NCI-H446 (cell line): ENCODE data around the gene MRPL32.

ENCODE experiments used
- DNase-seq, 2 experiments: peaks; one replicate each; lab custom pipeline; 2025; lab: John Stamatoyannopoulos, UW

MRPL32 gene

GRCh38 chr7:42964849-42965805 is 33.0 kb downstream of the MRPL32 start:
- DNase-seq = no peak

DNA sequence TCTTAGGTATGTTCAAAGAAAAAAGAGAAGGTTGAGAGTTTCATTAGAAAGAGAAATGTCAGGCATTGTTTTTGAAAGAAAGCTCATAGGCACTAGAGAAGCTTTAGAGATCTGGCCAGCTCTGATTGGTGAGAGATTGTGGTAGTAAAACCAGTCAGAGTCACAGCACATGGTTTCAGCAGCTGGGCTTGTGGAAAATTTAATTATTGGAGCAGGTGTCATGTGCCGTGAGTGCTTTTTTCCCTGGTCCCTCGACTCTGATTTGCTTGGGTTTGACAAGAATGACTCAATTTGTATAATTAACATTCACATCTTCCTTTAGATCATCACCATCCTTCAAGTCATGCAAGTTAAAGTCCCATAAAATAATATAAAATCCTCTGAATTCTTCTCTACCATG is 35.2 kb downstream of the MRPL32 start:
- no peak for DNase-seq

GRCh38 chr7:42972699-42973500 is 40.7 kb downstream of the MRPL32 start:
- peak in 1 of 2 experiments; percentile 9 for DNase-seq

- no peak for DNase-seq
Measured at GRCh38 chr7:42976371-42976770, 44.2 kb downstream of the MRPL32 start.

DNA sequence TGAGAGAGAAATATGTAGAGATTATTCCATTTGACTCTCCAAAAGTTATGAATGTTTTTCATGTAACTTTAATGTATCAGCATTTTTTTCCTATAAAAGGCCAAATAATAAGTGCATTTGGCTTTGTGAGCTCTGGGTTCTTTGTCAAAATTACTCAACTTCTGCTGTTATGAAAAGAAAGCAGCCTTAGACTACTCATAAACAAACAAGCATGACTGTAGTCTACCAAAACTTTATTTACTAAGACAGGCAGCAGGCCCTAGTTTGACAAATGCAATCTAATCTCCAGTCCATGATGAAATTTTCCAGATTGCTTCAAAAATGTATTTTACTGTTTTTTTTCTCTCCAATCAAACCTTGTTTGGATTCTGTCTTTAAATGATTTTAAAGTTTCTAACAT is 46.3 kb downstream of the MRPL32 start:
- DNase-seq = no peak

DNA sequence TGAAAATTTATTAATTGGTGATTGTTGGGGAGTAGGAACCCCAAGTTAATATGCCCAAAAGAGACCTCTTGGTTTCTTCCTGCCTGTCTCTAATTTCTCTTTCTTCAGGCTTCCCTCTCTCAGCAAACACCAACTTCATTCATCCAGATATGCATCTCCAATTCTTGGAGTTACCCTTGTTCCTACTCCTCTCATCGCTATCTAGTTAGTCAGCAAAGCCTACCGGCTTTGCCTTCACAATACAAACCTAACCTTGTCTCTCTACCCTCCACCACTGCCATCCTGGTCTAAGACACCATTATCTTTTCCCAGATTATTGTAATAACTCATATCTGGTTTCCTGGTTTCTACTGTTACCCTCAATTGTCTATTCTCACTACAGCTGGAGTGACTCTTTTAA is 47.9 kb downstream of the MRPL32 start:
- no peak for DNase-seq

DNA sequence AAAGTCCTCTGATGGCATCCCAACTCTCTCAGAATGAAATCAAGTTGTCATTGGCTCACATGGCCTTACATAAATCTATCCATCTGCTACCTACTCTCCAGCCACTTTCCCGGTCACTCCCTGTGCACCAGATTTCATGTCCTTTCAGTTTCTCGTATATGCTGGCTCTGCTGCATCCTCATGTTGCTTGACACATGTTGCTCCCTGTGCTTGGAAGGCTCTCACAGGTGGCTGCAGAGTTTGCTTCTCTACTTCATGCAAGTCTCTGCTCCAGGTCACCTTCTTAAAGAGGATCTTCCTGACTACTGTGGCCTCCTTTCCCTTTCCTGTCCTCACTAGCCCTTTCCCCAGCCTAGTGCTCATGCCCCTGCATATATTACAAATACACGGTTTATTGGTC is 48.3 kb downstream of the MRPL32 start:
- no peak for DNase-seq

DNA sequence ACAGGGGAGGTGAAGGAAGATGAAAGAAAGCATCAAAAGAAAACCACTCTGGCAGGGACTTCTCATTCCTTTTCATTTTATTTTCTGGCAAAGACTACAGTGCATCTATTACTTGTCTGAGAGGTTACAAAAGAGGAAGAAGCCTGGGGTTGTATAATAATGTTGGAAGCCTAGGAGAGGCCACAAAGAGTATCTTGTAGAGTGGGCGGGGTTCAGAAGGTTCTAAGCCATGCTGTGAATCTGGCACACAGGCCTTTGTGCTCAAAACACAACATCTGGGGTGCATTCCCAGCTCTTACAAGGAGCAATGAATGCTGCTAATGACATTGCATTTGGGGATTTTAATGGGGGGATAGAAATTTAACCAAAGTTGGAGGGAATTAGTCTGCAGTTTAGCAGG is 49.4 kb downstream of the MRPL32 start:
- no peak for DNase-seq

DNA sequence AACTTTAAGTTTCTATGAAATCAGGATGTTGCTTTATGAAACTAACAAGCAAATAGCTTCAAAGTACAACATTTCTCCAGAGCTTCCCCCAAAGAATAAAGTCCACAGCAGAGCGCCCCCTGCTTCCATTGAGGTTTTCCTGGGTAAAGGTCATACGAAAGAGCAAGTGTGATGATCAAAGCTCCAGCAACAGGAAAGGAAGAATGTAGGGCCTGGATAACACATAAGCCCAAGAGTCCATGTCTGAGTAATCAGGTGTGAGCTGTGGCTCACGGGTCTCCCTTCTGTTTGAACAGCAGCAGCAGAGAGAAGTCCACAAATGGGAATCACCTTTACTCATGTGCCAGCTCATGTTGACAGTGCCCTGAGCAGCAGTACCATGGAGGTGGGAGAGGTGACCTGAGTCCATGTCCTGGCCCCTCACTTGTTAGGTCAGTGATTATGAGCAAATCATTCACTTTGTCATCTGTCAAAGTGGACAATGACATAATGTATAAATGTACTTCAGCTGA is 50.5 kb downstream of the MRPL32 start:
- no peak for DNase-seq

- DNase-seq = no peak
Measured at GRCh38 chr7:42984137-42984536, 52.0 kb downstream of the MRPL32 start.

DNA sequence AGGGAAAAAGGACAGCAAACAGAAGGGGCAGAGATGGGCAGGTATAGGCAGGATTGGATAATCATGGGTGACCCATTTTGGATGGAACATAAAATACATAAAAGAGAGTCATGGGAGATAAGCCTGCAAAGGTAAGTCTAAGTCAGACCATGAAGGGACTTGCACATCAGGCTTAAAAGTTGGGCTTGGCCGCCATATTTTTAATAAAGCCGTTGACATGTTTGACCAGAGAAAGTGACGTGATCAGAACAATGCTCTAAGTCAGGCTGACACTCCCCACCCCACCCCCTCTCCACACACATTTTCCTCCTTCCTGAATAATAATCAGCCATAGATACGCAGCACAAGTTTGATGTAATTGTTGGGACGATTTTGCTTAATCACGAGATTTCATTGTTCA is 54.0 kb downstream of the MRPL32 start:
- DNase-seq = no peak

DNA sequence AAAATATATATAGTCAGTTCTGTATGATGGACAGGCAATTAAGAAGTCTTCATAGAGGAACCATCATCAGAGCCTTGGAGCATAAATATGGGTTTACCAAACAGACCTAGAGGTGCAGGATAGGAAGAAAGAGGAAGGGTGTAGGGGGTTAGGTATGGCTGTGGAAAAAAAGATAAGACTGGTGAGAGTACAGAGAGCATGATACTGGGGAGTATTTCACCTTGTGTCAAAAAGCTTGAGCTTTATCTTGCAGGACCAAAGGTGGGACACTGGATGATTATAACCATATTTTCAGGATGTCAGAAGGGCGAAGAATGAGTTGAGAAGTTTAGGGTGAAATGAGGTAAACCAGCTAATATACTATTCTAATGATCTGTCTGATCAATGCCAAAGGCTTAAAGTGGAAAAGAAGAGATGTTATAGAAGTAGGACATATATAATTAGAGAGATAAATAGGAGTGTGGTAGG is 54.6 kb downstream of the MRPL32 start:
- DNase-seq = no peak
